ENCODE data around the gene HAGH.

HAGH gene

GRCh38 chr16:1762196-1762878 lies 64.3 kb downstream of the HAGH start:
- H3K27ac ChIP-seq (ENCODE audit: low read depth in 2 of 2, low read length in 2 of 2): no peak overlapping the region
- H3K4me1 ChIP-seq (ENCODE audit: control insufficient read depth in 2 of 2, insufficient read depth in 2 of 2, low read length in 2 of 2): peaks cover 12% of the 10 kb centered on the region in 2 donors
- no peak overlapping the region for H3K4me3 ChIP-seq (ENCODE audit: low read length in 2 of 2)
- no peak overlapping the region for H3K9ac ChIP-seq (ENCODE audit: low read depth in 1 of 2, low read length in 2 of 2)
- no peaks in the 10 kb centered on the region for H3K27me3 ChIP-seq (ENCODE audit: control insufficient read depth in 2 of 2, insufficient read depth in 2 of 2, low read length in 2 of 2)
- peaks cover 36 to 46% of the 10 kb centered on the region in 2 donors for H3K36me3 ChIP-seq (ENCODE audit: control insufficient read depth in 2 of 2, insufficient read depth in 2 of 2, low read length in 2 of 2)
- H3K9me3 ChIP-seq (ENCODE audit: control insufficient read depth in 2 of 2, low read length in 2 of 2): no peaks in the 10 kb centered on the region

DNA sequence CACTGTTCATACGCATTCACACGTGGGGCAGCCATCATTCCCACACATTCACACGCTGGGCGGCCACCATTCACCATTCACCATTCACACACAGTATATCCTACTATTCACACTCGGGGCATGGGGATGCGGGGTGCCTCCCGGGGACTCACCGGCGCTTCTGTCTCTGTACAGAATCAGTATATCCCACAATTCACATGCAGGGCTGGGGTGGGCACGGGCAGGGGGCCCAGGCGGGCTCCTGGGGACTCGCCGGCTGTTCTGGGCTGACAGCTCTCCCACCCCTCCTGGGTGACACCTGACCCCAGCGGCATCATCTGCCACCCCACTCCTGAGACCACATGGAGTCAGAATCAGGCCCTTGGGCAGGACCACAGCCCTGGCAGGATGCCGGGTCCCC lies 64.9 kb downstream of the HAGH start:
- H3K4me1 ChIP-seq (ENCODE audit: control insufficient read depth in 2 of 2, insufficient read depth in 2 of 2, low read length in 2 of 2): peaks cover 13 to 14% of the 10 kb centered on the region in 2 donors
- H3K9me3 ChIP-seq (ENCODE audit: control insufficient read depth in 2 of 2, low read length in 2 of 2): no peaks in the 10 kb centered on the region
- no peak overlapping the region for H3K9ac ChIP-seq (ENCODE audit: low read depth in 1 of 2, low read length in 2 of 2)
- no peak overlapping the region for H3K4me3 ChIP-seq (ENCODE audit: low read length in 2 of 2)
- H3K27ac ChIP-seq (ENCODE audit: low read depth in 2 of 2, low read length in 2 of 2): no peak overlapping the region
- no peaks in the 10 kb centered on the region for H3K27me3 ChIP-seq (ENCODE audit: control insufficient read depth in 2 of 2, insufficient read depth in 2 of 2, low read length in 2 of 2)
- peaks cover 33 to 40% of the 10 kb centered on the region in 2 donors for H3K36me3 ChIP-seq (ENCODE audit: control insufficient read depth in 2 of 2, insufficient read depth in 2 of 2, low read length in 2 of 2)

DNA sequence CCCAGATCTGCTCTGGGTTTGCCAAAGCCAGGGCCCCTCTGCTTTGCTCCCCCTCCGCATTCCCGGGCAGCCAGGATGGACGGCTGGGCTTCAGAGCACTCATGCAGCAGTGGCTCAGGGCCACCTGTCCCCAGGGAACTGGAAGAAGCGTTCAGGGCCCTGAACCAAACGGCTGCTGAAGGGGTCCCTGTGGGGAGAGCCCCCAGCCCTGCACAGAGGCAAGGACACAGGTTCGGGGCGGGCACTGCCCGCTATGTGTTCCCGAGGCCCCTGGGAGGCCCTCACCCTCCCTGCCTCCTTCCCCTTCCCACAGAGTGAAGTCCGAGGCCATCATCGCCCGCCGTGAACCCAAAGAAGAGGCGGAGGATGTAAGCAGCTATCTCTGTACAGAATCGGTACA lies 65.7 kb downstream of the HAGH start:
- peaks cover 29 to 34% of the 10 kb centered on the region in 2 donors for H3K36me3 ChIP-seq (ENCODE audit: control insufficient read depth in 2 of 2, insufficient read depth in 2 of 2, low read length in 2 of 2)
- no peak overlapping the region for H3K27ac ChIP-seq (ENCODE audit: low read depth in 2 of 2, low read length in 2 of 2)
- no peak overlapping the region for H3K4me3 ChIP-seq (ENCODE audit: low read length in 2 of 2)
- no peaks in the 10 kb centered on the region for H3K9me3 ChIP-seq (ENCODE audit: control insufficient read depth in 2 of 2, low read length in 2 of 2)
- H3K27me3 ChIP-seq (ENCODE audit: control insufficient read depth in 2 of 2, insufficient read depth in 2 of 2, low read length in 2 of 2): no peaks in the 10 kb centered on the region
- H3K9ac ChIP-seq (ENCODE audit: low read depth in 1 of 2, low read length in 2 of 2): no peak overlapping the region
- peaks cover 13 to 15% of the 10 kb centered on the region in 2 donors for H3K4me1 ChIP-seq (ENCODE audit: control insufficient read depth in 2 of 2, insufficient read depth in 2 of 2, low read length in 2 of 2)

DNA sequence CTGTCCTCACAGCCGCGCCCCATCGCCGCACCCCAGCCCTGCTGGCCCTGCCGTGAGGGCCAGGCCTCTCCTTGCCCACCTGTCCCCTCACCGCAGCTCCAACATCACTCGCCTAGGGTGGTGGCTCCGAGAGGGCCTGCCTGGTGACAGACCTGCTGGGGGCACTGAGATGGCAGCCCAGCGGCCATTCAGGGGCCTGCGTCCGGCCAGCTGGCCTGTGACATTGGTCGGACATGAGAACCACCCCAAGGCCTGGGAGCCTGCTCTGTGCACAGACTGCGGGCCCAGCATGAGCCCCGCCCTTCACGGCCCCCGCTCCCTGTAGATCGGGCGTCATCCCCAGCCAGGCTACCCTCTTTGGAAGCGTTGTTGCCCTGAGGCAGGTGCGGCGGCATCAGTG lies 67.1 kb downstream of the HAGH start:
- H3K36me3 ChIP-seq (ENCODE audit: control insufficient read depth in 2 of 2, insufficient read depth in 2 of 2, low read length in 2 of 2): peaks cover 17 to 20% of the 10 kb centered on the region in 2 donors
- H3K27me3 ChIP-seq (ENCODE audit: control insufficient read depth in 2 of 2, insufficient read depth in 2 of 2, low read length in 2 of 2): no peaks in the 10 kb centered on the region
- no peak overlapping the region for H3K4me3 ChIP-seq (ENCODE audit: low read length in 2 of 2)

GRCh38 chr16:1758923-1759322 lies 67.7 kb downstream of the HAGH start:
- Histone ChIP-seq H3K36me3 (ENCODE audit: control insufficient read depth in 2 of 2, insufficient read depth in 2 of 2, low read length in 2 of 2) (peaks cover 12 to 17% of the 10 kb centered on the region in 2 donors), H3K4me3 (ENCODE audit: low read length in 2 of 2) (no peak overlapping the region), H3K27me3 (ENCODE audit: control insufficient read depth in 2 of 2, insufficient read depth in 2 of 2, low read length in 2 of 2) (no peaks in the 10 kb centered on the region), H3K4me1 (ENCODE audit: control insufficient read depth in 2 of 2, insufficient read depth in 2 of 2, low read length in 2 of 2) (peaks cover 13 to 15% of the 10 kb centered on the region in 2 donors), H3K9ac (ENCODE audit: low read depth in 1 of 2, low read length in 2 of 2) (no peak overlapping the region), H3K27ac (ENCODE audit: low read depth in 2 of 2, low read length in 2 of 2) (no peak overlapping the region), H3K9me3 (ENCODE audit: control insufficient read depth in 2 of 2, low read length in 2 of 2) (no peaks in the 10 kb centered on the region)

More for the DNA sequence above, 67.1 kb downstream of the HAGH start:
- H3K27ac ChIP-seq (ENCODE audit: low read depth in 2 of 2, low read length in 2 of 2): no peak overlapping the region
- H3K9me3 ChIP-seq (ENCODE audit: control insufficient read depth in 2 of 2, low read length in 2 of 2): no peaks in the 10 kb centered on the region
- no peak overlapping the region for H3K9ac ChIP-seq (ENCODE audit: low read depth in 1 of 2, low read length in 2 of 2)
- peaks cover 13 to 15% of the 10 kb centered on the region in 2 donors for H3K4me1 ChIP-seq (ENCODE audit: control insufficient read depth in 2 of 2, insufficient read depth in 2 of 2, low read length in 2 of 2)

DNA sequence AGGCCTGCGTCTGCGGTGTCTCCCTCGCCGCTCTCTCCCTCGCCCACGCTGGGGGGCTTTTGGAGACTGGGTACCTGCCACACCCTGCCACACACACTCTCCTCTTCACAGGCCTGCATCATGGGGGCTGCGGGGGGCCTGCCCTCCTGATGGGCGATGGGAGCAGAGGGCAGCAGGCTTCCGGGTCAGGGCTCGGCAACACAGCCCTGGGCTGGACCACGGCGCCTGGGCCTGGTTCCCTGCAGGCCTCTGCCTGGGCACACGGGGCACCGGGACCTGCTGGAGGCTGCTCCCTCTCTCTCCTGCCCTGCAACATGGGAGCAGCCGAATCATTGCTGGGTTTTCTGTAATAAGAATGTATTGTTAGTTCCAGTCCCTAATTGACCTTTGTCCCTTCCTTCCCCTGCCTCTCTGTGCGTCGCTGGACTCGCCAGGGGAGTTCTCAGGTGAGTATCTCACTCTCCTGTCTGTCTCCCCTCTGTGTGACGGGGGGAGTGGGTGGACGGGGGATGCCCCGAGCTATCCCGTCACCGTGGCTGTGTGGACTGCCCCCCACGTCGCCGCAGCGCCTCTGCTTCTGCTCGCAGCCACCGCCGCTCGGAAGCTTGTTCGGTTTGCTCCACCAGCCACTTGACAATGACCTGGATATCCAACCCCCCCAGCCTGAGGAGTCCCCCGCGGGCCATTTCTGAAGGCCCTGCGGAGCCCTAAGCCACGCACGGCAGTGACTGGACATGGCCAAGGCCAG lies 68.7 kb downstream of the HAGH start:
- Histone ChIP-seq H3K4me1 (ENCODE audit: control insufficient read depth in 2 of 2, insufficient read depth in 2 of 2, low read length in 2 of 2) (peaks cover 13 to 15% of the 10 kb centered on the region in 2 donors), H3K4me3 (ENCODE audit: low read length in 2 of 2) (peak overlapping the region; percentile 15 to 34), H3K36me3 (ENCODE audit: control insufficient read depth in 2 of 2, insufficient read depth in 2 of 2, low read length in 2 of 2) (peaks cover 11 to 15% of the 10 kb centered on the region in 2 donors), H3K9me3 (ENCODE audit: control insufficient read depth in 2 of 2, low read length in 2 of 2) (no peaks in the 10 kb centered on the region), H3K27me3 (ENCODE audit: control insufficient read depth in 2 of 2, insufficient read depth in 2 of 2, low read length in 2 of 2) (no peaks in the 10 kb centered on the region), H3K27ac (ENCODE audit: low read depth in 2 of 2, low read length in 2 of 2) (peak overlapping the region; percentile 81), H3K9ac (ENCODE audit: low read depth in 1 of 2, low read length in 2 of 2) (peak overlapping the region in 1 of 2 donors; percentile 62)

Data from mucosa of rectum (tissue), 2 donors.